ENCODE measurements around the gene ZNF619.
"Not testable (repeated sequence)": the region's sequence is repeated elsewhere in the genome, so short reads cannot be mapped to it uniquely, and the experiment has no call there.

ZNF619 gene

DNA sequence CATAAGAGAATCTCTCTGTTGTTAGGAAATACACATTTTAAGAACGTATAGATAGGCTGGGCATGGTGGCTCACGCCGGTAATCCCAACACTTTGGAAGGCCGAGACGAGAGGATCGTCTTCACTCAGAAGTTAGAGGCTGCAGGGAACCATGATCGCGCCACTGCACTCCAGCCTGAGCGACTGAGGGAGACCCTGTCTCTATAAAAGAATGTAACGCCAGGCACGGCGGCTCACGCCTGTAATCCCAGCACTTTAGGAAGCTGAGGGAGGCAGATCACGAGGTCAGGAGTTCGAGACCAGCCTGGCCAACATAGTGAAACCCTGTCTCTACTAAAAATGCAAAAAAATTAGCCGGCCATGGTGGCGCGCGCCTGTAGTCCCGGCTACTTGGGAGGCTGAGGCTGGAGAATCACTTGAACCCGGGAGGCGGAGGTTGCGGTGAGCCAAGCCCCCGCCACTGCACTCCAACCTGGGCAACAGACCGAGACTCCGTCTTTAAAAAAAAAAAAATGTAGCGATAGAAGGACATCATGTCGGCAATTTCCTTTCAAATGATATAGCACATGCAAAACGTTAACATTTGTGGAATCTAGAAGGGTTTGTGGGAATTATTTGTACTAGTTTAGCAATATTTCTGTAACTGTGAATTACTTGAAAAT, 20.5 kb upstream of the ZNF619 start:
- DNase-seq (ENCODE audit: extremely low spot score): no peak
- CTCF ChIA-PET: no interaction called here
- POLR2A ChIA-PET: interaction anchor here (0.5 to 2.0 kb wide), 12 partner anchors 9 to 130 kb away, joined by 3 to 17 read pairs (median 4); partner anchors contain the start of genes ZNF619, ZNF620 and ZNF621
- TF ChIP-seq SP1 (IDR thresholded peaks at IDR 0.05) (no peak), ZNF384 (IDR thresholded peaks at IDR 0.05) (peak; percentile 75; the same call in 1 of the 2 replicates)

DNA sequence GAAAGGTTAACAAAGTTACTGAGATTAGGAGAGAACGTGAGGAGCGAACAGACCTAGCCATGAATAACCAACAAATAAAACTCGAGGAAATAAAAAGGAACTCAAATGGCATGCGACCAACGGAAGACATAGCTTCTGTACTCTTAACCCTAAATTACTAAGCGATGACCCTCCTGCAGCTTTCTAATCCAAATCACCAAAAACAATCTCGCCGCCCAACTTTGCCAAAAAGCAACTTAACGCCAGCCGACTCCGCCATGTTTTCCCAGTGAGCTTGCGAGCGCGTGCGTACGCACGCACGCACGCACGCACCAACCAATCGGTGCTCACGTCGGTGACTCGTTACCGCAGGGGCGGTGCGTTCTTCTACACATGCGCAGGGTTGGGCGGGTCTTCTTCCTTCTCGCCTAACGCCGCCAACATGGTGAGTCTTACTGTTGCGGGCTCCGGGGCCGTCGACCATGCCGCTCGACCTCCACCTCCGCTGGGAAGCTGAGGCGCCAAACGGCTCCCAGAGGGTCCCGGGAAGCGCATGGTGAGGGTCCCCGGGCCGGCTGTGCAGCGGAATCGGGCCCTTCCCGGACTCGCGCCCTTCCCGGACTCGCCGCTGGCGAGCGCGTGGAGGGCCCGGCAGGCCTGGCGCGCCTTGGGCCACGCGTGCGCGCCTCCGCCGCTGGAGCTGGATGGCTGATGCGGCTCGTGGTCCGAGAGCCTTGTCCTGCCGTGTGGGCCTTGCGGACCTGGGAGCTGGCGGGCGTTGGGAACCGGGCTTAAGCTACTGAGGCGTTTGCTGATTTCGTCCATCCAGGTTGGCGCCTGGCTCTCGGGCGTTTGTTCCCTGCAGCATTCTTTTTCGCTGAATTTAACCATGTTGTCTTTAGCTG, 19.7 kb upstream of the ZNF619 start, which contains the start of gene RPL14:
TSS of gene RPL14 (plus strand) at position 400 of the 884 bp plus-strand sequence. CDS start at position 533, 133 bp downstream.
- no peak for TF ChIP-seq SUZ12 (IDR thresholded peaks at IDR 0.05)
- TF ChIP-seq ZNF384 (IDR thresholded peaks at IDR 0.05): no peak
- no peak for TF ChIP-seq FOXM1 (IDR thresholded peaks at IDR 0.05; ENCODE audit: borderline replicate concordance)
- no peak for TF ChIP-seq BHLHE40 (IDR thresholded peaks at IDR 0.05; ENCODE audit: borderline replicate concordance)
- TF ChIP-seq ARNT (IDR thresholded peaks at IDR 0.05): no peak
- TF ChIP-seq CTBP1 (IDR thresholded peaks at IDR 0.05; ENCODE audit: borderline replicate concordance): no peak
- TF ChIP-seq ELF4 (IDR thresholded peaks at IDR 0.05): peak; percentile 40; the same call in 1 of the 2 replicates
- no peak for TF ChIP-seq PKNOX1 (IDR thresholded peaks at IDR 0.05)
- TF ChIP-seq TARDBP (IDR thresholded peaks at IDR 0.05): no peak
- no peak for TF ChIP-seq FOXK2 (IDR thresholded peaks at IDR 0.05)
- TF ChIP-seq NFRKB (IDR thresholded peaks at IDR 0.05): peak; percentile 77
- TF ChIP-seq LEF1 (IDR thresholded peaks at IDR 0.05; ENCODE audit: borderline replicate concordance): no peak
- TF ChIP-seq HDGF (IDR thresholded peaks at IDR 0.05; ENCODE audit: borderline replicate concordance): no peak
- no peak for TF ChIP-seq SP1 (IDR thresholded peaks at IDR 0.05)
- TF ChIP-seq L3MBTL2 (conservative IDR thresholded peaks at IDR 0.05): peak; percentile 66
- TF ChIP-seq FOXA1 (IDR thresholded peaks at IDR 0.05): no peak
- ChIA-PET CTCF (no interaction called here), POLR2A (interaction anchor here (0.5 to 2.0 kb wide), 17 partner anchors 8 to 148 kb away, joined by 3 to 17 read pairs (median 4); partner anchors contain the start of genes ZNF619, ZNF620 and ZNF621)
- peak; percentile 90 for DNase-seq (ENCODE audit: extremely low spot score)

DNA sequence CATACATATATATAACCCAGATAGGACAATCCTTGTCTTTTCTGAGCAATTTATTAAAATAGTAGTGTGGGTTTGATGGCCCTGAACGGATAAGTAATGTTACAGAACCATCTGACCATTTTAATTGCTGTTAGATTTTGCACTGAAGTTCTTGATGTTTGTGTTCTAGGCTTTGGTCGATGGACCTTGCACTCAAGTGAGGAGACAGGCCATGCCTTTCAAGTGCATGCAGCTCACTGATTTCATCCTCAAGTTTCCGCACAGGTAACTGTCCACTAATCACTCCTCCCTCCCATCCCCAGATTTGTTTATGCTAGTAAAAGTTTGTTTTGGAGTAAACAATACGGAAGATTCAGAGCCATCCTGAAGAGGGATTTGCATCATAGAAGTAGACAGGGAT, 18.4 kb upstream of the ZNF619 start:
- DNase-seq (ENCODE audit: extremely low spot score): no peak
- ChIA-PET CTCF (no interaction called here), POLR2A (interaction anchor here (2.0 kb wide), 1 partner anchor 47 kb away, joined by 17 read pairs; the partner anchor contains the start of gene ZNF620)
- TF ChIP-seq L3MBTL2 (conservative IDR thresholded peaks at IDR 0.05): no peak
- no peak for TF ChIP-seq FOXM1 (IDR thresholded peaks at IDR 0.05; ENCODE audit: borderline replicate concordance)
- TF ChIP-seq FOXA1 (IDR thresholded peaks at IDR 0.05): no peak
- no peak for TF ChIP-seq NFRKB (IDR thresholded peaks at IDR 0.05)
- TF ChIP-seq BHLHE40 (IDR thresholded peaks at IDR 0.05; ENCODE audit: borderline replicate concordance): no peak
- no peak for TF ChIP-seq TARDBP (IDR thresholded peaks at IDR 0.05)
- no peak for TF ChIP-seq SUZ12 (IDR thresholded peaks at IDR 0.05)

DNA sequence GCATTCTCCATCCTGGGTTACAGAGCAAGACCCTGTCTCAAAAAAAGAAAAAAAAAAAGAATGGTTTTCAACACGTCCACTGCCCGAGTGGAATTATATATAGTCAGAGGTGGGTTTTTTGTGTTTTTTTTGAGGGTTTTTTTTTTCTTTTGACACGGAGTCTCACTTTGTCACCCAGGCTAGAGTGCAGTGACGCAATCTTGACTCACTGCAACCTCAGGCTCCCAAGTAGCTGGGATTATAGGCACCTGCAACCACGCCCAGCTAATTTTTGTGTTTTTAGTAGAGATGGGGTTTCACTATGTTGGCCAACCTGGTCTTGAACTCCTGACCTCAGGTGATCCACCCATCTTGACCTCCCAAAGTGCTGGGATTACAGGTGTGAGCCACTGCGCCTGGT, 16.4 kb upstream of the ZNF619 start:
- DNase-seq (ENCODE audit: extremely low spot score); POLR2A ChIA-PET; CTCF ChIA-PET: not testable (repeated sequence)

DNA sequence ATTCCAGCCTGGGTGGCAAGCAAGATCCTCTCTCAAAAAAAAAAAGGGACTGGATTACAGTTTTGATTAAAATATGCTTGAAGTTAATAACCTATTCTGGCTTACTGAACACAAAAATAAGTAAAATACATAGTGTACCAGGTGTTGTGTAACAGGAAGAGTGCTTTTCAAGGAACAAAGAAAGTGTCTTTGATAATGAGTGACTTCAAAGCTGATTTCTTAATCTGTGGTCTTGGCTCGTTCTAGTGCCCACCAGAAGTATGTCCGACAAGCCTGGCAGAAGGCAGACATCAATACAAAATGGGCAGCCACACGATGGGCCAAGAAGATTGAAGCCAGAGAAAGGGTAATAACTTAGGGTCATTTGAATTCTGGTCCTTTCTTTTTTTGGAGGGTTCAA, 15.8 kb upstream of the ZNF619 start:
- 0 out of 2 replicates have a peak, but pooled peaks have one; percentile 13 for TF ChIP-seq ELF4 (IDR thresholded peaks at IDR 0.05)
- no peak for TF ChIP-seq L3MBTL2 (conservative IDR thresholded peaks at IDR 0.05)
- no peak for TF ChIP-seq FOXK2 (IDR thresholded peaks at IDR 0.05)
- DNase-seq (ENCODE audit: extremely low spot score): no peak
- ChIA-PET POLR2A (no interaction called here), CTCF (no interaction called here)

DNA sequence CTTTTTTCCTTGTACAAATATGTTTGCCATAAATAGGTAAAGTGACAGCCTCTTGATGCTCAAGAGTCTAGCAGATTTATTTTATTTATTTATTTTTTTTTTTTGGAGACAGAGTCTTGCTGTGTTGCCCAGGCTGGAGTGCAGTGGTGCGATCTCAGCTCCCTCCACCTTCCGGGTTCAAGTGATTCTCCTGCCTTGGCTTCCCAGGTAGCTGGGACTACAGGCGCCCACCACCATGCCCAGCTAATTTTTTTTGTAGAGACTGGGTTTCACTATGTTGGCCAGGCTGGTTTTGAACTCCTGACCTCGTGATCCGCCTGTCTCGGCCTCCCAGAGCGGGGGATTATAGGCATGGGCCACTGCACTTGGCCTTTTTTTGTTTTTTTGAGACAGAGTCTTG, 14.1 kb upstream of the ZNF619 start:
- DNase-seq (ENCODE audit: extremely low spot score); CTCF ChIA-PET: not testable (repeated sequence)
- POLR2A ChIA-PET: interaction anchor here (1.2 kb wide), 1 partner anchor 43 kb away, joined by 3 read pairs; the partner anchor contains the start of gene ZNF620

GRCh38 chr3:40463579-40463978, 13.3 kb upstream of the ZNF619 start:
- ChIA-PET CTCF (no interaction called here), POLR2A (interaction anchor here (1.1 to 1.2 kb wide), 2 partner anchors 13 to 42 kb away, joined by 3 read pairs; partner anchors contain the start of genes ZNF619 and ZNF620)
- no peak for TF ChIP-seq PKNOX1 (IDR thresholded peaks at IDR 0.05)
- TF ChIP-seq ELF4 (IDR thresholded peaks at IDR 0.05): no peak
- TF ChIP-seq LEF1 (IDR thresholded peaks at IDR 0.05; ENCODE audit: borderline replicate concordance): no peak
- no peak for TF ChIP-seq FOXK2 (IDR thresholded peaks at IDR 0.05)
- TF ChIP-seq NFRKB (IDR thresholded peaks at IDR 0.05): no peak
- no peak for DNase-seq (ENCODE audit: extremely low spot score)

Measured in HEK293T (cell line).